ENCODE measurements around the gene CFP. TPM values are rescaled to one million over a fixed set of nuclear protein-coding genes. Genes with fewer than 3 reads are reported as not detected.

Gene CFP
- total RNA-seq, 1 donor: under 0.01 TPM

GRCh38 chrX:47614618-47615017, 15.1 kb downstream of the CFP start:
- H3K4me3 ChIP-seq (ENCODE audit: low read depth, low read length): no peak overlapping the region
- TF ChIP-seq CTCF (IDR thresholded peaks at IDR 0.05; ENCODE audit: insufficient read depth, low read depth, low read length): no peak
- DNase-seq (ENCODE audit: low read depth): no peak

DNA sequence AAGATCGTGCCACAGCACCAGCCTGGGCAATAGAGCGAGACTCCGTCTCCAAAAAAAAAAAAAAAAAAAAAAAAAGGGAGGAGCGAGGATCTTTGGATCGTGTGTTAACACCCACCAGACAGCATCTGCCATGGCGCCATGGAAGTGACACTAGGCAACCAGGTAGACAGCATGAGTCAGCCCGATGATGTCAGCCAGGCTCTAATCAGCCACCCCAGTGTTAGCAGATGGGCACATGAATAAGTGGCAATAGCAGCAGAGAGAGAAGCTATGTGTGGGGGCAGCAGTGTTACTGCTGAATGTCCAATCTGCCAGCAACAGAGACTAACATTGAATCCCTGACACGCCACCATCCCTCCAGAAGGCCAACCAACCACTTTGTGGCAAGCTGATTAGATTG, 16.6 kb downstream of the CFP start:
- no peak overlapping the region for H3K4me3 ChIP-seq (ENCODE audit: low read depth, low read length)
- DNase-seq (ENCODE audit: low read depth): no peak
- no peak for TF ChIP-seq CTCF (IDR thresholded peaks at IDR 0.05; ENCODE audit: insufficient read depth, low read depth, low read length)

- TF ChIP-seq CTCF (IDR thresholded peaks at IDR 0.05; ENCODE audit: insufficient read depth, low read depth, low read length): no peak
- no peak for DNase-seq (ENCODE audit: low read depth)
- no peak overlapping the region for H3K4me3 ChIP-seq (ENCODE audit: low read depth, low read length)
Observed at GRCh38 chrX:47612418-47612817, 17.3 kb downstream of the CFP start.

DNA sequence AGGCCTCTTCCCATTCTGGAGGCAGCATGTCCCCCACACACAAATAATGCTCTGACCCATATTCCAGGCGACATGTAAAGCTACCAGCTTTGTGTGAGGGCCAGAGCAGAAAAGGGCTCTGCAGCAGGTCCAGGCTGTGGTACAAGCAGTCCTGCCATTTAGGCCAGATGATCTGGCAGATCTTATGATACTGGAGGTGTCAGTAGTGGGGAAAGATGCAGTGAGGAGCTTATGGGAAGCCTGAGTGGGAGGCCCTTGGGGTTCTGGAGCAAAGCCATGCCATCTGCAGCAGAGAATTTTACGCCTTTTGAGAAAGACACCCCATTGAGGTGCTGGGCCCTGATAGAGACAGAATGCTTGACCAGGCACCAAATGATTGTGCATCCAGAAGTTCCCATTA, 17.8 kb downstream of the CFP start:
- DNase-seq (ENCODE audit: low read depth): no peak
- no peak overlapping the region for H3K4me3 ChIP-seq (ENCODE audit: low read depth, low read length)
- no peak for TF ChIP-seq CTCF (IDR thresholded peaks at IDR 0.05; ENCODE audit: insufficient read depth, low read depth, low read length)

GRCh38 chrX:47611489-47611888, 18.2 kb downstream of the CFP start:
- TF ChIP-seq CTCF (IDR thresholded peaks at IDR 0.05; ENCODE audit: insufficient read depth, low read depth, low read length): no peak
- DNase-seq (ENCODE audit: low read depth): peak; percentile 8
- H3K4me3 ChIP-seq (ENCODE audit: low read depth, low read length): no peak overlapping the region

DNA sequence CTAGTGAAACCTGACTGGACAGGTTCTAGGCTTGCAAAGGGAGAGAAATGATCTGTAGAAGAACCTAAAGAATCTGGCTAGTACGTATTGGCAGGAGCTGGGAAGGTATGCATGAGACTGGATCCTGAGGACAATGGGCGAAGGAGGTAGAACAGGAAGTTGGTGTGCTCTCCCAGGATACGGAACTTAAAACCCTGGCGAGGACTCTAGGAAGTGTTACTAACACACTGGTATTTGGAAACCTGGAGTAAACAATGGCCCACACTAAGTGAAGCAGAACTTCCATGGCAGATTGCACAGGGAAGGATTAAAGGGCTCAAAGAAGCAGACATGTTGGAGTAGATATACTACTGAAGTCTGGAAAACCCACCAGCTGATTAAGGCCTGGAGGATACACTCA, 19.2 kb downstream of the CFP start:
- no peak overlapping the region for H3K4me3 ChIP-seq (ENCODE audit: low read depth, low read length)
- DNase-seq (ENCODE audit: low read depth): no peak
- no peak for TF ChIP-seq CTCF (IDR thresholded peaks at IDR 0.05; ENCODE audit: insufficient read depth, low read depth, low read length)

GRCh38 chrX:47608130-47608810, 21.5 kb downstream of the CFP start:
- DNase-seq (ENCODE audit: low read depth): no peak
- no peak for TF ChIP-seq CTCF (IDR thresholded peaks at IDR 0.05; ENCODE audit: insufficient read depth, low read depth, low read length)
- no peak overlapping the region for H3K4me3 ChIP-seq (ENCODE audit: low read depth, low read length)
